ACC112 (cell line): ENCODE measurements around the gene ULK1.
A peak's percentile ranks its signal among the peaks of the same experiment; 100 is the strongest.

Experiments used
- H2AFZ ChIP-seq: fragments of 200-600 bp; sonication (generic); one replicate; pipeline ENCODE4 v1.6.0; 2017; ENCODE audit warnings: antibody characterized with exemption, low read length; ENCODE audit not compliant: unreplicated experiment
- H3K27ac ChIP-seq: fragments of 200-600 bp; sonication (generic); 2 replicates; pipeline ENCODE4 v1.5.1; 2014; ENCODE audit warnings: low read depth, mild to moderate bottlenecking, antibody characterized with exemption, low read length, moderate library complexity
- H3K27me3 ChIP-seq: fragments of 200-600 bp; sonication (generic); 2 replicates; pipeline ENCODE4 v1.6.1; 2014; ENCODE audit warnings: mild to moderate bottlenecking, antibody characterized with exemption, low read length, moderate library complexity, mixed read lengths; ENCODE audit not compliant: insufficient read depth
- H3K36me3 ChIP-seq: fragments of 200-600 bp; sonication (generic); 2 replicates; pipeline ENCODE4 v1.6.1; 2016; ENCODE audit warnings: mild to moderate bottlenecking, antibody characterized with exemption, low read length, moderate library complexity, mixed read lengths; ENCODE audit not compliant: insufficient read depth
- H3K4me1 ChIP-seq: fragments of 200-600 bp; sonication (generic); one replicate; pipeline ENCODE4 v1.6.1; 2016; ENCODE audit warnings: low read length, mixed read lengths; ENCODE audit not compliant: insufficient read depth, unreplicated experiment, control insufficient read depth
- H3K4me3 ChIP-seq: fragments of 200-600 bp; sonication (generic); 2 replicates; pipeline ENCODE4 v1.5.1; 2014; ENCODE audit warnings: mild to moderate bottlenecking, low read depth, low read length
- H3K79me2 ChIP-seq: fragments of 200-600 bp; sonication (generic); one replicate; pipeline ENCODE4 v1.6.0; 2016; ENCODE audit warnings: low read length; ENCODE audit not compliant: control insufficient read depth, unreplicated experiment, insufficient read depth

ULK1 gene

GRCh38 chr12:131892711-131893604, 1.5 kb upstream of the ULK1 start:
- Histone ChIP-seq H3K36me3 (no peaks in the 10 kb centered on the region), H3K4me1 (peaks cover 11% of the 10 kb centered on the region), H3K4me3 (no peak overlapping the region), H3K27ac (no peak overlapping the region), H3K79me2 (peaks cover 9% of the 10 kb centered on the region), H2AFZ (no peak overlapping the region), H3K27me3 (no peaks in the 10 kb centered on the region)

- H3K79me2 ChIP-seq, result peaks cover 9% of the 10 kb centered on the region
- no peak overlapping the region for H2AFZ ChIP-seq
- no peaks in the 10 kb centered on the region for H3K27me3 ChIP-seq
- no peak overlapping the region for H3K27ac ChIP-seq
- peaks cover 11% of the 10 kb centered on the region for H3K4me1 ChIP-seq
- H3K36me3 ChIP-seq, result no peaks in the 10 kb centered on the region
- H3K4me3 ChIP-seq, result no peak overlapping the region
Observed at GRCh38 chr12:131893605-131894312, 663 bp upstream of the ULK1 start.

GRCh38 chr12:131894981-131895639, 688 bp downstream of the ULK1 start:
- peaks cover 9% of the 10 kb centered on the region for H3K79me2 ChIP-seq
- H3K4me1 ChIP-seq, result peaks cover 11% of the 10 kb centered on the region
- no peaks in the 10 kb centered on the region for H3K27me3 ChIP-seq
- H3K36me3 ChIP-seq, result no peaks in the 10 kb centered on the region
- 0 out of 2 replicates have a peak overlapping the region, but pooled peaks have one; percentile 88 for H3K27ac ChIP-seq
- H2AFZ ChIP-seq, result no peak overlapping the region
- peak overlapping the region; percentile 77 for H3K4me3 ChIP-seq

GRCh38 chr12:131895640-131896079, 1.2 kb downstream of the ULK1 start:
- Histone ChIP-seq H2AFZ (no peak overlapping the region), H3K27ac (peak overlapping the region; percentile 88; the same call in 1 of the 2 replicates), H3K27me3 (no peaks in the 10 kb centered on the region), H3K4me1 (peaks cover 11% of the 10 kb centered on the region), H3K36me3 (no peaks in the 10 kb centered on the region), H3K4me3 (peak overlapping the region; percentile 77), H3K79me2 (peaks cover 9% of the 10 kb centered on the region)

GRCh38 chr12:131896080-131896810, 1.8 kb downstream of the ULK1 start:
- H3K36me3 ChIP-seq, result no peaks in the 10 kb centered on the region
- H2AFZ ChIP-seq, result peak overlapping the region; percentile 19
- no peaks in the 10 kb centered on the region for H3K27me3 ChIP-seq
- H3K79me2 ChIP-seq, result peaks cover 9% of the 10 kb centered on the region
- peak overlapping the region; percentile 88 for H3K27ac ChIP-seq
- peak overlapping the region; percentile 77 for H3K4me3 ChIP-seq
- H3K4me1 ChIP-seq, result peaks cover 11% of the 10 kb centered on the region

- H3K4me1 ChIP-seq, result peaks cover 11% of the 10 kb centered on the region
- no peaks in the 10 kb centered on the region for H3K27me3 ChIP-seq
- H3K27ac ChIP-seq, result peak overlapping the region; percentile 88
- no peaks in the 10 kb centered on the region for H3K36me3 ChIP-seq
- no peak overlapping the region for H2AFZ ChIP-seq
- H3K4me3 ChIP-seq, result peak overlapping the region; percentile 77
- H3K79me2 ChIP-seq, result peaks cover 9% of the 10 kb centered on the region
Observed at GRCh38 chr12:131896811-131897270, 2.4 kb downstream of the ULK1 start.

- H3K4me1 ChIP-seq, result peaks cover 11% of the 10 kb centered on the region
- peaks cover 9% of the 10 kb centered on the region for H3K79me2 ChIP-seq
- H3K27me3 ChIP-seq, result no peaks in the 10 kb centered on the region
- no peak overlapping the region for H3K27ac ChIP-seq
- H3K4me3 ChIP-seq, result no peak overlapping the region
- H3K36me3 ChIP-seq, result no peaks in the 10 kb centered on the region
- no peak overlapping the region for H2AFZ ChIP-seq
Observed at GRCh38 chr12:131897276-131897675, 2.9 kb downstream of the ULK1 start.

GRCh38 chr12:131897875-131898274, 3.5 kb downstream of the ULK1 start:
- Histone ChIP-seq H3K27me3 (no peaks in the 10 kb centered on the region), H3K27ac (no peak overlapping the region), H3K36me3 (no peaks in the 10 kb centered on the region), H3K4me3 (no peak overlapping the region), H2AFZ (no peak overlapping the region), H3K79me2 (peaks cover 9% of the 10 kb centered on the region), H3K4me1 (peaks cover 11% of the 10 kb centered on the region)

GRCh38 chr12:131900397-131900796, 6.0 kb downstream of the ULK1 start:
- H3K4me1 ChIP-seq, result peaks cover 11% of the 10 kb centered on the region

More at GRCh38 chr12:131900397-131900796, 6.0 kb downstream of the ULK1 start:
- H3K36me3 ChIP-seq, result no peaks in the 10 kb centered on the region
- H3K27me3 ChIP-seq, result no peaks in the 10 kb centered on the region
- no peak overlapping the region for H3K4me3 ChIP-seq
- no peak overlapping the region for H3K27ac ChIP-seq
- H2AFZ ChIP-seq, result no peak overlapping the region
- peaks cover 6% of the 10 kb centered on the region for H3K79me2 ChIP-seq
